H1 (cell line): Measurements from ENCODE around the gene HOXB8. TPM values are rescaled to one million over a fixed set of nuclear protein-coding genes. Genes with fewer than 3 reads are reported as not detected.

ENCODE experiments used
- CBX8 ChIP-seq: fragments of 300-800, 300-1000 bp; sonication (generic); IDR thresholded peaks from 2 replicates; pipeline ENCODE4 v1.7.1; 2016; ENCODE audit warnings: low read depth, low read length, borderline replicate concordance
- NRF1 ChIP-seq: IDR thresholded peaks from 2 replicates; pipeline ENCODE4 v1.6.1; 2011; ENCODE audit warnings: mild to moderate bottlenecking, low read depth, low read length, improper control_type of control experiment
- polyA plus RNA-seq, 7 experiments: library from polyadenylated mRNA; depleted of rRNA in 3 of 7; stranded (reverse) in 5 of 7; unstranded in 2 of 7; fragments of >200 nt in 5 of 7; fragments of 200-250 nt in 2 of 7; gene quantifications; 1 replicate in 5 of 7; 2 replicates in 1 of 7; 4 replicates in 1 of 7; pipeline versions ENCODE4 v1.2.1 to v1.2.3, GENCODE V29; 2011 to 2013; ENCODE audit warnings: missing spikeins in 2 of 7, mixed read lengths in 2 of 7
- total RNA-seq: library from RNA; stranded (reverse); fragmentation: NEBNext Ultra II Directional; extraction: Animal tissue kit (Norgen Biotek cat#: 25700); gene quantifications from 2 replicates; pipeline ENCODE4 v1.2.1, GENCODE V29; 2021

The HOXB8 gene
- total and polyA plus RNA-seq, 2 of the 8 experiments (the other 6 are each of a cell fraction or from before 2014, with no cell fraction given), result not detected

DNA sequence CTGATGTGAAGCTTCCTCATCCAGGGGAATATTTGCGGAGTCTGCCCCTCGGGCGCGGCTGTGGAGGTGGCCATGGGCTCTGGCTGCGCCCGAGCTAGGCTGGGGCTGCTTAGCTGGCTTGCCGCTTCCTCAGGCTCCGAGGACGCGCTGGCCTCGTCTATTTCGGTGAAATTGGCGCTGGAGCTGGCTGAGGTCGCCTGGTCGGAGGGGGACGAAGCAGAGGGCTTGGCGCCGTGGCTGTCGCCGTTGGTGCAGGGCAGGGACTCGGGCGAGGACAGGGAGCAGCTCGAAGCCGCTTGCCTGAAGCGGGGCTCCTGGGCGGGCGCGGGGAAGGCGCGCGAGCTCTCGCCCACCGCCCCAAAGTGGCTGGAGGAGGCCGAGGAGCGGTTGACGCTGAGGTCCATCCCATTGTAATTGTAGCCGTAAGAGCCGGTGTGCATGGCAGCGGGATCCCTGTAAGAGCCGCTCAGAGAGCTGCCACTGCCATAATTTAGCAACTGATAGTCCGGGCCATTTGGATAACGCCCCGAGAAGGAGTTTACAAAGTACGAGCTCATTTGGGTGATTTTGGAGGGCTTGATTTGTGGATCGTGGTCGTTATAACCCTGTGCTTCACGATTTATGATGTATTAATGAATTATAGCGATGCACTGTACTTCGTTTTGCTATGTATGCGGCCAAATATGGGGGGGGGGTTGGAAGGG lies 21.8 kb downstream of the HOXB8 start, which contains the start of gene HOXB5 (continued):
- peak; percentile 82; the same call in 1 of the 2 replicates for TF ChIP-seq CBX8
- TF ChIP-seq NRF1, result no peak
- TF ChIP-seq, all 59 proteins: peak for 5
